HG02759 (cell line): ENCODE measurements around the gene MVD.
"Not testable (repeated sequence)": the region's sequence is repeated elsewhere in the genome, so short reads cannot be mapped to it uniquely, and the experiment has no call there.

Experiments
- ATAC-seq: cut with Tn5 transposase; IDR thresholded peaks from one replicate; pipeline ENCODE4 v1.9.1; 2021; ENCODE audit warnings: mild to moderate bottlenecking, moderate library complexity; ENCODE audit not compliant: unreplicated experiment

MVD gene

DNA sequence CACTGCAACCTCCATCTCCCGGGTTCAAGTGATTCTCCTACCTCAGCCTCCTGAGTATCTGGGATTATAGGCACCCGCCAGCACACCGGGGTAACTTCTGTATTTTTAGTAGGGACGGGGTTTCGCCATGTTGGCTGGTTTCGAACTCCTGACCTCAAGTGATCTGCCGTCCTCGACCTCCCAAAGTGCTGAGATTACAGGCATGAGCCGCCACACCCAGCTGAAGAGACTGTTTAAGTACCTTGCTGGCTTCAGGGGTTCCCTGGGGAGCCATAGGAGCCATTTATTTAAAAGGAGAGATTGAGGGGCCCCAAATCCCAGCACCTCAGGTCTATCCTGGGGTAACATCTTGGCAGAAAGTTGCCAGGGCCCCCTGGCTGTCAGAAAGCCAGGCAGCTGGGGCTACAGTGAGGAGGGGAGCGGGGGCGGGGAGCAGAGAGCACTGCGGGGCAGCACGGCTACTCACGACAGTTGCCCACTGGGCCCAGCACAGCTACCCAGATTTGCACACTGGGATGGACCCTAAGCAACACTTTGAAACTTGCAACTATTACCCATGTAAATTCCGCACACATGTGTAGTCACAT is 21.8 kb upstream of the MVD start:
- no peak for ATAC-seq

DNA sequence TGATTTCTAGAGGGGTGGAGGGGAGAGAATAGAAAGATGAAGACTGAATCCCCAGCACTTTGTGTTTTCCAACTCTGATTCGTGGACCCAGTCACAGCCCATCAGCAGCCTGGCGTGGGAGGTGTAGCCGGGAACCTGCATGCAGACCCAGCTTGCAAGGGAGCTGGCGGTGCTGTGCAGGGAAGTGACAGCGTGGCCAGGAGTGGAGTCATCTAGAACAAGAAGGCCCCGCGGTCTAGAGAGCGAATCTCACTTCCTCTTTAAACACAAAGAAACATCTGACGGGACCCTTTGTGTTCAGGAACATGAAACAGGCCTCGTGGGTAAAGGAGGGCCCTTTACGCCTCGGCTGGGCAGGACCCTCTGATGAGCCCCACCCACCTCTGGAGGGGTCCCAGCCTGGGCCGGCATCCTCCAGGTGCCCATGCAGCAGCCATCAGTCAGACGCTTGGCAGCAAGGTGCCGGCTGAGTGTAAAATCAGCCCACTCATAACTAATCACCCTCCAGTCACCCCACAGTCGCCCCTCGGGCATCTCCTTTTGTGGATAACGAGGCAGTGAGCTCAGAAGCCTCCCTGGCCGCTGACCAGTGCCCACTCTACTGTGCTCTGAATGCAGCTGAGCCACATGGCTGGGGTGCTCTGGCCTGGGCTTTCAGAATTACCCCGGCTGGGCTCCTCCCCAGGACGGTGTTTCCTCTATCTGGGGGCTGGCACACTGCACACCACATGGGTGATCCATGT is 19.0 kb upstream of the MVD start:
- ATAC-seq = peak; percentile 70

DNA sequence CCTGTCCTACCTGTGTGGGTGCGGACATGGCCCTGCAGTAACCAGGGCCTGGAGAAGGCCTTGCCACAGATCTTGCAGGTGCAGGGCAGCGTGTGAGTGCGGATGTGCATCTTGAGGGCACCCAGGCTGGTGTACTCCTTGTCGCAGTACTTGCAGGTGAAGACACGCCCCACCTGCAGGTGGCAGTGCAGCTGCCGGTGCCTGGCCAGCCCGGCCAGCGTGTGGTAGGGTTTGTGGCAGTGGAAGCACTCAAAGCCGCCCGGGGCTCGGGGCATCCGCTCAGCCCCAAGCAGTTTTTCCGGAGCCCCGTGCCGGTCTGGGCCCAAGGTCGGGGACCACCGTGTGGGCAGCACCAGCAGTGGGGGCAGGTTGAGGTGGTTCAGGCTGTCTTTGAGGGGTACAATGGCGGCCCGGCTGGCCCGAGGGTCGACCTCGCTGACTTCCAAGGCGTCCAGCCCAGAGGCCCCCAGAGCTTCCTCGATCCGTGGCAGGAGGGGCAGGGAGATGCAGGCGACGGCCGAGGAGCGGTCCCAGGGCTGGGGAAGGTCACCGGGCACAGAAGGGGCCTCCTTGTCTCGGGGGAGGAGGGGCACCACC is 18.3 kb upstream of the MVD start:
- no peak for ATAC-seq

DNA sequence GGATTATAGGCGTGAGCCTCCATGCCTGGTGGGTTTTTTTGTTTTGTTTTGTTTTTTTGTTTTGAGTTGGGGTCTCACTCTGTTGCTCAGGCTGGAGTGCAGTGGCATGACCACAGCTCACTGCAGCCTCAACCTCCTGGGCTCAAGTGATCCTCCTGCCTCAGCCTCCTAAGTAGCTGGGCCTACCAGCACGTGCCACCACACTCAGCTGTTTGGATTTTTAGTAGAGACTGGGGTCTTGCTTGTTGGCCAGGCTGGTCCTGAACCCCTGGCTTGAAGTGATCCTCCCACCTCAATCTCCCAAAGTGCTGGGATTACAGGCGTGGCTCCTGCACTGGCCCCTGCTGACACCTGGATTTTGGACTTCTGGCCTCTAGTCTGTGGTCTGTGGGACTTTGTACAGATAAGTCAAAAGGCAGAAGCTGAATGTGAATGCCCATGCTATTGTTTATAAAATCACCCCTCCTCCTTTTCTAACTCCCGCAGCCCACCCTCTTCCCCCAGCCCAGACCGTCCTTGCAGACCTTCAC is 17.7 kb upstream of the MVD start:
- ATAC-seq = no peak

DNA sequence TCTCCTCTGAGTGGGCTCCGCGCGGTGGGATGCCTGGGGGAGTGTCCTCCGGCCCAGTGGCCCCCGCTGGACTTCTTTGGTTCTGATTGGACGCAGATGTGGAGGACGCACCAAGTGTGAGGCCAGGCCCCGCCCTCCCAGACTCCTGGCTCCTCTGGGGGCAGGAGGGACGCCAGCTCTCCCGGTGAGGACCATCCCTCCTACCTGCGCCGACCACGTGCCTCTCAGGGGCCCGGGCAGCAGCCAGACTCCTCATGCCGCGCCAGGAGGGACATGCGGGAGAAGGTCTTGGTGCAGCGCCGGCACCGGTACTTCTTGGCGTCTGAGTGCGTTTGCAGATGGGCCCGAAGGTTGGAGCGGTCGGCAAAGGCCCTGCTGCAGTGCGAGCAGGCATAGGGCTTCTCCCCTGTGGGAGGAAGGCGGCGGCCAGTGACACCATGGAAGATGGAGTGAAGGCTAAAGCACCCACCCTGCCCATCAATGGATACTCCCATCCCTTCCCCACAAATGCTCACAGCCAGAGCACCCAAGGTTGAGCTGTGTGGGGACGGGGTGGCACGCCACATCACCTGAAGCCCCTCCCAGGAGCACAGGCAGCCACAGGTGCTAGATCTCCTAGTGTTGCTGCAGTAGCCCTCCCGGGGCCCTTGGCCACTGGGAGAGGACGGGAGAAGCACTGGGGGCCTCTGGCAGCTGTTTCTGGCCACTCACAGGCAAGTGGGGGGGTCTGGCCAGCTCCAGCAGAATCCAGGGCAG is 15.5 kb upstream of the MVD start:
- ATAC-seq = no peak

DNA sequence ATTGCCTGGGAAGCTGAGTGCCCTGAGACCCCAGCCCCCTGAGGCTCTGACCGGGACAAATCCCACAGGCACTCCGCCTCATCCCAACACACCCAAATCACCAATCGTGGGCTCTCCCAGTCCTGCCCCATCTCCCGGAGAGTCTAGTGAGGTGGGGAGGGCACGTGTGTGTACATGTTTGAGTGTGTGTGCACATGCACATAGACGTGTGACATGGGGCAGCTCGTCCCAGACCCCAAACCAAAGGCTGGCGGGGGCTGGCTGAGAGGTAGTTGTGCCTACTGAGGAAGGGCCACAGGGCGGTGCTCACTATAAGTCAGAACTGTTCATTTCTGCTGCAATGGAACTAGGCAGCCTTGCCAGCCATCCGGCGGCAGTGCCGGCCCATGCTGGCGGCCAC is 14.8 kb upstream of the MVD start:
- no peak for ATAC-seq

DNA sequence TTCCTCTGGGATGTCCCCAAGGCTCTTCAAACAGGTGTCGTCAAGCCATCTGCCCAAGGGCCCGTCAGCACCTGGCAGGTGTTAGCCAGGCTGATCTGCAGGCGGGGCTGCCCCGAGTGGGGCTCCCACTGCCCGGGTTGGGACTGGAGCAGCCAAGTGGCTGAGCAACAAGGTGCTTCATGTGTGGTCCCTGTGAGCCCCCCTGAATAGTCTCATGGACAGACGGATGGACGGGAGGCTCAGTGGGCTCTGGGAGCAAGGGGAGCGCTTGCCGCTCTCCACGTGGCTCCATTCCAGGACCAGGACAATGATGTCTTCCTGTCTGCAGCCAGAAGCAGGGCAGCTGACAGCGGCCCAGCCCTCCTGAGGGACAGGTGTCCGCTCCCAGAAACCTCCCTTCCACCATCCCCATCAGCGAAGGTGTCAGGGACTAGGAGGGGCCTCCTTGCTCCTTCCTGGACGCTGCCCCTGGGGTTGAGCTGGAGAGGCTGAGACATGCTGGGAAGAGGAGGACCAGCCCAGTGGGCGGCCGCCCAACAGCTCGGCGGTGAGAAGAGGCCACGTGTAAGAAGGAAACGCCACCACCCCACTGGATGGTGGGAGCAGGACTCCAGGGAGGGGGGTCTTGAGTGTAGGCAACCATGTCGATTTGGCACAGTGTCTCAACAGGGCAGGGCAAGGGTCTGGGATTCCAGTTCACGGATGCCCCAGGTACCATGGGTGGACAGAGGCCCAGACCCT is 13.8 kb upstream of the MVD start:
- ATAC-seq = no peak

DNA sequence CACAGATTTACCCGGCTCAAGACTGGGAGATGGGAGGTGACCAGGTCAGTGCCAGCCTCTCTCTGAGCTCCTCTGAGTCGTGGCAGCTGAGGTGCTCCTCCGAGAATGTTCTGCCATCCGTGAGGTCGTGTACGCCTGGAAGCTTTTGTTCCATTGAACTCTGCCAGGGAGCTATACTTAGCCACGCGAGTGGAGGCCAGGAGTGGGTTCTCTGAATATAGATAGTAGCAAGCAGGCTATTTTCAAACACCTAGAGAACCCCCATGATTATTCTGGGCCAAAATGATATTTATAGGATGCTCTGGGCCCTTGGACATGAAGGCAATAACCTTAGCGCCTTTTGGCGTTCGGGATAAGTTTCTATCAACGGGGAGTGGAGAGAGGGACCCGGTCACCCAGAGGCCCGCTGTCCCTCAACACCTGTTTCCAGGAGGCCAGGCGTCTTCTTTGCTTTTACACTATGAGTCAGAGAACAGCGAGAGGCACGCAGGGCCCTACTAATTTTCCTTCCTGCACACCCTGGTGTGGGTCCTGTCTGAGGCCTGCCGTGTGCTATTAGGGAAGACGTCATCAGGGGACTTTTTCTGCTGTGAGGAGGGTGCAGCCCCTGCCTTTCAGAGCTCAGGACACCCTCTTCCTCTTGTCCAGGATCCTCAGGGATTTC is 11.0 kb upstream of the MVD start:
- no peak for ATAC-seq

DNA sequence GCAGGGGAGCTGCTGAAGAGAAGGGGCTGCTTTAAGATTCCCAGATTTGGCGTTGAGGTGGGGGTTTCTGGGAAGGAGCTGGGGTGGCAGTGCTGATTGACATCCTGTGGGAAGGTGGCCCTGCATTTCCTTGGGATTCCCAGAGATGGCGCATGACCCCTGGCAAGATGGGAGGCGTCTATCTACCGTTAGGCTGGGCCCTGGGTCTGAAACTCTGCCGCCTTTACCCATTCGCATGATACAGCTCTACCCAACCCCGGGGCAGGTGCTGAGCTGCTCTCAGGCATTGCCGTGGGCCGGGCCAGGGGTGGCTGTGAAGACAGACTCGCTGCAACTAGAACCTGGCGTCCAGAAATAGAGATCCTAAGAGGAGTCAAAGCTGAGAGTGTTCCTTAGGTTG is 9.9 kb upstream of the MVD start:
- no peak for ATAC-seq

DNA sequence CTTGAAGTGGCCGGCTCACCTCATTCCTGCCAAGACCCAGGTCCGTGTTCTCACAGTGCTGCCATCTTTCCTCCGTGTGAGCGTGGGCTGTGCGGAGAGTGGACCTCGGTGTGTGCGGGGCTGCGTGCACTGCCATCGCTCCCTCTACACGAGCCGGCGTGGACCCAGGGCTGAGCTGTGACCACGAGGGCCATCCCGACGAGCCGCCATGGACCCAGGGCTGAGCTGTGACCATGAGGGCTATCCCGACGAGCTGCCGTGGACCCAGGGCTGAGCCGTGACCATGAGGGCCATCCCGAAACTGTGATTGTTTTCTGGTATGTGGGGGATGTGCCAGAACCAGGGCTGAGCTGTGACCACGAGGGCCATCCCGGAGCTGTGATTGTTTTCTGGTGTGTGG is 8.9 kb upstream of the MVD start:
- no peak for ATAC-seq

DNA sequence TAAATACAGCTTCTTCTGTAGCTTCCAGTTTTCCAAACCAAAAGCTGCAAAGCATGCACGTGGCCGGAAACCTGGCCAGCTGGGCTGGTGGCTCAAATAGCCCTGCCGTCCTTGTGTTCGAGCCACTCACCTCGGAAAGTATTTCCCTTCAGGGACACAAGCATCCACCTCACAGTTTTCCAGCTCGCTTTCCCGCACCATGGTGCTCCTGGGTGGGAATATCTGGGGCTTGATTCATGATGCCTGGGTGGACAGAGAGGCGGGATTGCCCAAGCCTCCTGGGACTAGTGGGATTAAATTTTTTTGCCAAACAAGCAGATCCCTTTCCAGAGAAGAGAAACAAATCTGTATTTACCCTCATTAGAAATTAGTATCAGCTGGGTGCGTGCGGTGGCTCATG is 7.1 kb upstream of the MVD start:
- ATAC-seq = no peak

DNA sequence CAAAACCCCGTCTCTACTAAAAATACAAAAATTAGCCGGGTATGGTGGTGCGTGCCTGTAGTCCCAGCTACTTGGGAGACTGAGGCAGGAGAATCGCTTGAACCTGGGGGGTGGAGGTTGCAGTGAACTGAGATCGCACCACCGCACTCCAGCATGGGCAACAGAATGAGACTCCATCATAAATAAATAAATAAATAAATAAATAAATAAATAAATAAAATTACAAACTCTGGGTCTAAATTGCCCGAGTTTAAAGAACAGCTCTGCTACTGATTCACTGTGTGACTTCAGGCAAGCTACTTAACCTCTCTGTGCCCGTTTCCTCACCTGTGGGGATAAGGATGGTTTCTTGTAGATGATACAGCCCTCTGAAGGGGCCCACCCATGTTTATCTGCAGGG is 6.6 kb upstream of the MVD start:
- not testable (repeated sequence) for ATAC-seq

DNA sequence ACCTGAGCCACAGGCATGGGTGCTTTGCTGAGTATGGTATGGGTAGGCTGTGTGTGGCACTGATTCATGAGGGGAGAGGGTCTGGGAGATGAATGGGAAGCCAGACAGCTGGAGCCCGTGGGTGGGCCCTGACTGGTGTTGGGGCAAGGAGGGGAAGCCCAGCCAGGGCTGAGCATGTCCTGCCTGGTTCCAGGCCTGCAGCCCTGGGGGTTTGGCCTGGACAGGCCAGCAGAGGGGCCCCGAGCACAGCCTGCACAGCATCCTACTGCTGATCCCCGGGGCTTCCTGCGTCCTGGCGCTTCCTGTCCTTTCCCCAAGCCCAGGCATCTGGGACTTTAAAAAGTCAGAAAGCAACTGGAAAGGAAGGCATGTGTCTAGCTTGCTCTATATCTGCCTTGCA is 4.6 kb upstream of the MVD start:
- no peak for ATAC-seq

DNA sequence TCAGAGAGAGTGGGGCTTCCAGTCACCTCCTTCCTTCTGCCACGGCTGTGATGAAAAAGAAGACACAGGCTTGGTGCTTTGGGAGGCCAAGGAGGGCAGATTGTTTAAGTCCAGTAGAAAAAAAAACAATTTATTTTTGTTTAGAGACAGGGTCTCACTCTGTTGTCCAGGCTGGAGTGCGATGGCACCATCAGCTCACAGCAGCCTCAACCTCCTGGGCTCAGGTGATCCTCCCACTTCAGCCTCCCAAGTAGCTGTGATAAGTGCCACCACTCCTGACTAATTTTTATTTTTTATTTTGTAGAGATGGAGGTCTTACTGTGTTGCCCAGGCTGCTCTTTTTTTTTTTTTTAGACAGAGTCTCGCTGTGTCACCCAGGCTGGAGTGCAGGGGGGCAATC is 2.7 kb upstream of the MVD start:
- ATAC-seq = no peak

DNA sequence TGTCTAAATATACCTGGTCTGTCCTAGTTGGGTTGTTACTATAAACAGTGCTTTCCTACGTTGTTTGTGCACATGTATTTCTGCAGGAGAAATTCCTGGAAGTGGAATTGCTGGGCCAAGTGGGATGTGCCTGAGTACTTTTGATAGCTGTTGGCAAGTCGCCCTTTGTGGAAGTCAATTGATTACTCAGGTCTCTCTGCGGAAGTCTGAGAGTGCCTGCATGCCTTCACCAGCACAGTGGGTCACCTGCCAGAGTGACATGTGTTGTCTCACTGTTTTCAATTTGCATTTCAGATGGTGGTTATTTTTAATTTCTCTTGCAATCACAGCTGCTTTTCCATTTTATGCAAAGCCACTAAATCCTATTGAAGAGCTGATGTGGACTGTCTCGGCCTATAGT is 2.3 kb upstream of the MVD start:
- ATAC-seq = no peak

DNA sequence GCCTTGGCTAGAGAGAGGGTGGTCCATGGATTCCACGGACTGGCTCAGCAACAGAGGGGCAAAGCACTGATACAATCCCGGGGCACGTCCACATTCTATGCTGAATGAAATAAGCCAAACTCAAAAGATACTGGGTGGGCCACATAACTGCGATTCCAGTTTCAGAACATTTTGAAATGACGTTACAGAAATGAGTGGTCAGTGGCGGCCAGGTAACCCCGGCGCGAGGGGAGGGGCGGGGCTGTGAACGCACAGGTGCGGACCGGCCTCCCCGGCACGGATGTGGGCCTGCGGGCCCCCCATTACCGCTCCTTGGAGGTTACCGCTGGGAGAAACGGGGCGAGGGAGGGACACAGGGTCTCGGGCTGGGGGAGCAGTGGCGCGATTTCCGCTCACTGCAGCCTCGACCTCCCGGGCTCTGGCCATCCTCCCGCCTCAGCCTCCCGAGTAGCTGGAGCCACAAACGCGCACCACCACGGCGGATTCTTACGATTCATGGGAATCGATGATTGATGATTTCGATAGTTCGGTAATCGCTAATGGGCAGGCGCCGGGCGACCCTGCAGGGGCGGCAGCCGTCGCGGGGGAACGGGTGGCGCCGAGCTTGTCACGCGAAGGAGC is 559 bp downstream of the MVD start:
- ATAC-seq = peak; percentile 4

DNA sequence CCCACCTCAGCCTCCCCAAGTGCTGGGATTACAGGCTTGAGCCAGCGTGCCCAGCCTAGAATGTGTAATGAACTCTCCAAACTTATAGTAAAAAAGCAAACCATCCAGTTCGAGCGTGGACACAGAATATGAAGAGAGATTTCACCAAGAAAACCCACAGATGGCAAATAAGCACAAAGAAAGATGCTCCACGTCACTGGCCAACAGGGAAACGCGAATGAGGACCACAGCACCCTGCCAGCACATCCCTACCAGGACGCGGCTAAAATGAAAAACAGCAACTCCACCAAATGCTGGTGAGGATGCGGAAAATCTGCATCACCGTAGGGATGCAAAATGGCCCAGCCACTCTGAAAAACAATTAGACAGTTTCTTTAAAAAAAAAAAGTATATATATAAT is 1.4 kb downstream of the MVD start:
- no peak for ATAC-seq

DNA sequence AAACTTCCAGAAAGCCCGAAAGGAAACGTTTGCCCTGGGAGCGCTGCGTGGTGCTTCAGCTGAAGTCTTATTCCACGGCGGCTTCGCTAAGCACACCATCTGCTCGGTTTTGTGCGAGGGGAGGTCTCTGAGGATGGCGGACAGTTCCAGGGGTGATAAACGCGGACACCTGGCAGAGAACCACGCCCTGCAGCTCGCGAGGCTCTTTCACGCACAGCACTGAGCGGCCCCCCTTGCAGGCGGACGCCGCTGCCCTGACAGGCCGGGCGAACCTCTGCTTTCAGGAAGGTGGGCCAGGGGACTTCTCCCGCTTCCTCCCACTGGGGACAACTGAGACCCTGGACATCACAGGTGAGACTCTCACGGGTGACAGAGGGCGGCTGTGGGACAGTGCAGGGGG is 3.7 kb downstream of the MVD start:
- no peak for ATAC-seq

DNA sequence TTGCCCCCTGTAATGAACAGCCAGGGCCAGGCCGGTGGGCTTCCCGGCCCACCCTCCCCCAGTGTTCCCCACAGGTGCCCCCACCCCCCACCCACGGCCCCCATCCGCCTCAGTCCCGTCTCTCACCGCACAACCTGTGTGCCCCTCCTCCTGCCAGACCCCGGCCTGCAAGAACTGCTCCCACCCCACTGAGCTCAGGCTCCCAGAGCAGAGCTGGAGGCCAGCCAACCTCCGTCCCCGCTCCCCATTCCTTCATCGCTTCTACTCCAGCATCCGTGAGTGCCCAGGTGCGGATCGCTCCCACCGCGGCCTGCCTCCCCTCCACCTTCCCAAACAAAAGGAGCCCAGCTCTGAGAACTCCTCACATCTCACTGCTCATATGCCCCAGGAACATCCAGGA is 4.2 kb downstream of the MVD start:
- no peak for ATAC-seq

DNA sequence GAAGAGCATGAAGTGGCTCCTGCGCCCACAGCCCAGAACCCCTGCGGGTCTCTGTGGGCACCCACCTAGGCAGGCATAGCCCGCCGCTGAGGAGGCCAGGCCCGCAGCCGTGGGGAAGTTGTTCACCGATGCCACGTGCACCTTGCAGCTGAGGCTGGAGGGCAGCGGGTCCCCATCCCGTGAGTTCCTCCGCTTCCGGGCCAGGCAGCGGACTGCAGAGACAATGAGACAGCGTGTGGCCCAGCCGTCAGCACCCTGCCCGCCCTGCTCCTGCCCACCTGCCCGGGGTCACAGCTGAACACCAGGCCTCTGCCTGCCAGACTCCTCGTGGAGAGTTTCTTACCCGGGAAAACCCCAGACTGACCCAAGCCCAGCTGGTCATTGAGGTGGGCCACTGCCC is 5.5 kb downstream of the MVD start:
- no peak for ATAC-seq
